CD4-positive, alpha-beta T cell treated with Interleukin-17A for 1 hour (primary cell): ENCODE measurements around the gene NDUFS6.

Experiments
- DNase-seq: peaks from one replicate; pipeline ENCODE4 v3.0.0-alpha.2; 2020

Gene NDUFS6

DNA sequence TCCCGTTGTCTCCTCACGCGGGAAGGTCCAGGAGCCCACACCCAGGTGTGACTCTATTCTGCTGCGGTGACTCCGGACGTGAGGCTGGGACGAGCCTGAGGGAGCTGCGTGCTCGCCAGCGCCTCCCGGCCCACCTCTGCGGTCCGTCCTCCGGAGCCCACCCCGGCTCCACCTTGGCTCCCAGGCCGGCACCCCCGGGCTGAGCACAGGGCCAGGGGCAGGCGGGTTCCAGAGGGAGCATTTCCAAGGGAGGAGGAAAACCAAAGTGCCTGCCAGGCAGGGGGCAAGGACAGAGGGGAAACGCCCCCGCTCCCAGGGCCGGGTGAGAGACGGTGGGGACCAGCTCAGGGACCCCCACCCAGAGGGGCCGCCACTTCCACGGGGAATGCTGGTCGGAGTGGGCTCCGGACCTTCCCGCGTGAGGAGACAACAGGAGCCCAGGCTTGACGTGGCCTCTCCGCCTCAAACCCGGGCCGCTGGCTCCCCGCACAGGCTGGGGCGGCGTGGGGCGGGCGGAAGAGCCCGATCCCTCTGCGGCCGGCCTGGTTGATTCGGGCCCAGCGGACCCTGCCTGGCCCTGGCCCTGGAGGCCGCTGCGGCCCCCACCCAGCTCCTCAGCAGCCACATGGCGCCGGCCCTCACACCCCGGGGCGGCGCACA lies 55.5 kb downstream of the NDUFS6 start:
- no peak for DNase-seq

DNA sequence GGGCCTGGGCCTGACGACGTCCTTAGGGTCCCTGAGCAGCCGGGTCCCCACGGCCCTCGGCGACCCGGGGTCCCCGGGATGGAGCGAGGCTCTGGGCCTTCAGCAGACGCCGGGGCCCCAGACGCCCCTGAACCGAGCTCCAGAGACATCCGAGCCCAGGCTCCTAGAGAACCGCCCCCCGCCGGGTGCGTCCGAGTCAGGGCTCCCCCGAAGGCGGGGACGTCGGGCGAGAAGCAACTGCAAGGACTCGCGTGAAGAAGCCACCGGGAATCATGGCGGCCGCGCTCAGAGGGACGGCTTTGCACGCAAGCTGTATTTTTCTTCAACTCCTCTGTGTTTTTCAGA lies 56.0 kb downstream of the NDUFS6 start:
- no peak for DNase-seq

DNA sequence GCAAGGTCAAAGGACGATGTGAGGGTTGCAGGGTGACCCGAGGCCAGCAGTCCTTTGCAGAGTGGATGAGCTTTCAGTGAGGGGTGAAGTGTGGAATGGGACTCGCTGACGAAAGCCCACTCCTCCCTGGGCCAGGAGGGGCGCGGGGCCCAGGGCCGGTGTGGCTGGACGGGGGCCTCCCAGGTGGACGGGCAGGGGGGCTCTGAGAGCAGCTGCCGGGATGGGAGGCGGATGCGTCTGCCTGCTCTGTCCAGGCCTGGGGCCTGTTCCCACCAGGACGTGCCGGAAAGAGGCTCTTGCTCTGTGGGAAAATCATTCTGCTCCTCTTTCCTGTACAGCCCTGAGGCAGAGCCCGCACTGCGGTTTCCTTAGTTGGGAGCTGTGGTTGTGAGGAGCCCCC lies 57.2 kb downstream of the NDUFS6 start:
- DNase-seq = no peak

DNA sequence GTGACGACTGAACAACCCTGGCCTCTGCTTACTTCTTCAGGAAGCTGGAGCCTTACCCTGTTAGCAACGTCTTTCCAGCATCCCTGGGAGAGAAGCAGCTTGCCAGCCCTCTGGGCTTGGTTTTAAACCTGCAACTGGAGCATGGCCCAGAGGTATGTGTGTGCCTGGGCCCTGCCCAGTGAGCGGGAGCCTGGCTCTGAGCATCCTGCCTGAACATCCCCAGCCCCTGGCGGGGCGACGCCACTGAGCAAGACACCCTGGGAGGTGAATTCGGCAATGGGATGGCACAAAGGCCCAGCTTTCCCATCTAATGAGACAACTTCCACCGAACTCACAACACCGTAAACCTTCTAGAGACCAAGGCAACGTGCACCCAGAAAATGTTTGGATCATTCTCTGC lies 57.9 kb downstream of the NDUFS6 start:
- DNase-seq = no peak

DNA sequence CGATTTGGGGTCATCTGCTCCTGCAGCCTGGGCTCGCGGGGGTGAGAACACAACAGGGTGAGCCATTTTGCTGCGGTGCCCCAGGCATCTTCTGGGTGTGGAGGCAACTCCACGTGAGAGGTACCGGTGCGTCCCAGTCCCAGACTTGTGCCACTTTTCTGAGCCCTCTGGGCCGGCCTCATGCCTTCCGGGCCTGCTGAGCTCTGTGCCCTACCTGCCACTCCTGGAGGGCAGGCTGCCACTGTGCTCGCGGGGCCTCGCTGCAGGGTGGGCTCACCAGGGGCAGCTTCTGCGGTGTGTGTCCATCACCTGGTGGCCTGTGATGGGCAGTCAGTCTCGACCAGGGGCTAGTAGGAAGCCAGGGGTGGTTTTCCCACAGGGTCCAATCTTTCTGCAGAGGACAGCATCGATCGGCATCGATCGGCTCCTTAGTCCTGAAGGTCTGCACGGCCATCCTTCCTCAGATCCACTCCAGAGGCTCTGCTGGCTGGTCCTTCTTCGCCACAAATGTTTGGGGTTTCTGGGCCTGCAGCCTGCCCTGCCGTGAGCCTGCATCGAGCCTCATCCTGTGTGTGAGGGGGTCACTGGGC lies 58.9 kb downstream of the NDUFS6 start:
- DNase-seq = no peak

DNA sequence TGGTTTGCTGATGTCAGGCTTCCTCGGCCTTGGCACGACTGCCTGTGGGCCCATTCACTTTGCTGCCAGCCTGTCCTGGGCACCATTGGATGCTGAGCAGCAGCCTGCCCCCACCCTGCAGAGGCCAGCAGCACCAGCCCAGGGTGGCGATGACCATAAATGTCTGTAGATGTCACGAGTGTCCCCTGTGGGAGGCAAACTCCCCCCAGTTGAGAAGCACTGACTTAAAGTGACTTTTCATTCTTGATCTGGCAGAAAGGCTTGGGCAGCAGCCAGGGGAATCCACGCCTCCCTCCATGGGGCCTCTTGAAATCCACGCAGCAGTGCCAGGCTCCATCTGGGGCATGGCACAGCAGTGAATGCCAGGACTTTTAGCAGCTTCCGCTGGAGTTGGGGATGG lies 59.7 kb downstream of the NDUFS6 start:
- DNase-seq = no peak

DNA sequence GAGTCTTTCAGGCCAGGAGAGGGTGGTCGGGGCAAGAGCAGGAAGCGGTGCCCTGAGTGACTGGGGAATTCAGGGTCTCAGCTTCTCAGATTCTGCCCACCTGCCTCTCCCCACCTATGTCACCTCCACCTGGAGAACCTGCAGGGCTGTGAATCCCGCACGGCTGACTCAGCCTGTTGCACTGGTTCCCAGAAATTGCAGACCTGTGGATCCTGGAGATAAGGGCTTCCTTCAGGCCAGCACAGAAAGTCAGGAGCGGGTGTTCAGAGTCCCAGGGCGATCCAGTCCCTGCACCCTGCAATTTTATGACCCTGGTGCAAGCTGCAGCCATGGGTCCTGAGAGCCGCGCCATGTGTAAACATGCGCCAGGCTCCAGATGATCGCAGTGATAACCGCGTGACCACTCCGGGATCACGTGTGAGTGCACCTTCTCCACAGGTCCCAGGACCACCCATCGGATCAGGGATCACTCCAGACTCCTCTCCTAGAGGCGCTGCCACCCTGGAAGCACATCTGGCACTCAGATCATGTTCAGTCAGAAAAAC lies 63.8 kb downstream of the NDUFS6 start:
- no peak for DNase-seq

DNA sequence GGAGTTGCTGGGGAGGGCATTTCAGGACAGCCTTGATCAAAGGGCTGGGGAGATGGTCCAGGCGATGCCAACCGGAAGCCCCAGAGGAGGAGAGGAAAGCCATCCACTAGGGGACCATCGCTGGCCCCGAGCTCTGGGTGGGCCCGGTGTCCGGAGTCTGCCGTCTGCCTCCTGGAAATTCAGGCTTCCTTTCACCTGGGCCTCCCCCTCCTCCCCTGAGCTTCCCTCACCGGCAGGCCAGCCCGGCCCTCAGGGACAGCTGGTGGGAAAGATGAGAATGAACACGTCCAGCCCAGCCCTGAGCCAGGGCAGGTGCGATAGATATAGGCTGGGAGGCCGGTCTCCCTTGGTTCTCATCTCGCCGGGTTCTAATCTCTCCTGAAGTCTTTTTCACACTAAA lies 64.3 kb downstream of the NDUFS6 start:
- no peak for DNase-seq
